ENCODE measurements around the gene ZBTB12. TPM values are rescaled to one million over a fixed set of nuclear protein-coding genes. Genes with fewer than 3 reads are reported as not detected.
"Not testable (repeated sequence)": the region's sequence is repeated elsewhere in the genome, so short reads cannot be mapped to it uniquely, and the experiment has no call there.

ZBTB12 gene, protein sequence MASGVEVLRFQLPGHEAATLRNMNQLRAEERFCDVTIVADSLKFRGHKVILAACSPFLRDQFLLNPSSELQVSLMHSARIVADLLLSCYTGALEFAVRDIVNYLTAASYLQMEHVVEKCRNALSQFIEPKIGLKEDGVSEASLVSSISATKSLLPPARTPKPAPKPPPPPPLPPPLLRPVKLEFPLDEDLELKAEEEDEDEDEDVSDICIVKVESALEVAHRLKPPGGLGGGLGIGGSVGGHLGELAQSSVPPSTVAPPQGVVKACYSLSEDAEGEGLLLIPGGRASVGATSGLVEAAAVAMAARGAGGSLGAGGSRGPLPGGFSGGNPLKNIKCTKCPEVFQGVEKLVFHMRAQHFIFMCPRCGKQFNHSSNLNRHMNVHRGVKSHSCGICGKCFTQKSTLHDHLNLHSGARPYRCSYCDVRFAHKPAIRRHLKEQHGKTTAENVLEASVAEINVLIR
- 10 to 100 TPM; 22.4 to 35.3 (median 26.9) TPM for polyA plus RNA-seq (ENCODE audit: insufficient read length in 4 of 4)

DNA sequence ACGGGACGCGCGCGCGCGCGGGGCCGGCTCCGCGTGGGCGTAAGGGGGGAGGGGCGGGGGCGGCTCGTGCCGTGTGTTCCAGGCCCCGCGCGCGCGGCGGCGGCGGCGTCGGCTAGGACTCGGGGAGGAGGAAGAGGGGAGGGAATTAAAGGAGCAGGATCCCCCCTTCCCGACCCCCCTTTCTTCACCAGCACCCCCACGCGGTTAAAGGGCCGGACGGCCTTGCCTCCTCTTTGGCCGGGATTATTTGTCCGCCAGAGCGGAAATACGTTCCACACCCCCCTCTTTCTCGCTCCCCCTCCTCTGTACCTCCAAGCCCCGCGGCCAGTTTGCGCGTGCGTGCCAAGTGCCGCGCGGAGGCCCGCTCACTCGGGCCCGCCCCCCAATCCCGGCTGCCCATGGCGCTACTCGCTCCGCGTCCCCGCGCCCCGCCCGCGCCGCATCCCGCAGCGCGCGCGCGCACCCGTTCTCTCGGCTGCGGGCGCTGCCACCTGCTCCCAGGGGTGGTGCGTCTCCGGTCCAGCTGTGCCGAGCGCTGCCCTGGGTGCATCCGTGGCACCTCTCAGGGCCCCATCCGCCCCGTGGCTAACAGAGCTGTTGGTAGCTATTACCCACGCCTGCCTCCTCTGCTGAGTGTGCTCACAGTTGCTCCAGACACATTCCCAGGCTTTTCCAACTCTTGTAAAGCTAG, at the start of gene ZBTB12:
ZBTB12 (minus strand) TSS at position 134 of the 691 bp plus-strand sequence. CDS start 781 bp downstream, outside the sequence.
- peak; percentile 93 to 98 (median 96) for DNase-seq (ENCODE audit: low read depth in 4 of 4, low spot score in 2 of 4)

DNA sequence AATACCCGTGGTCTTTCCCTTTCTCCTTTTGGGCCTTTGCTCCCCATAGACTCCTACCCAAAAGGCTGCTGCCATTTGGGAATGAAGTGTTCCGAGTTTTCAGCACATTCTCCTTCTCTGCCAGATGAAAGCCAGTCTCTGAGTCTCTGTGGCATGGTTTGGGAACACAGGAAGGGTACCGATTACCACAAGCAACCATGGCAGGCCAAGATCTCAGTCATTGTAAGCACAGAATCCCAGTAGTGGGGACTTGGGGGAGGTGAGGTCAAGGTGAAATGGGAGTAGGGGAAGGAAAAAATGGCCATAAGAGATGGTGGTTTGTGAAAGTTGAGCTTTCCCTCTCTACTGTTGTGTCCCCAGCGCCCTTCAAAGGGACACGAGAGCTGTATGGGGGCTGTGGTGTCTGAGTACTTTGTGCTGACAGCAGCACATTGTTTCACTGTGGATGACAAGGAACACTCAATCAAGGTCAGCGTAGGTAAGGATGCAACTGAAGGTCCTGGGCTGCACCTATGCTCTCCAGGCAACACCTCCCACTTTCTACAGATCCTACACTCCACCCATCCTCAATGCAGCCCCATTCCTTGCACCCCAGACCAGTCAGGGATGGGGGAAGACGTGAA, 48.2 kb upstream of the ZBTB12 start:
- DNase-seq (ENCODE audit: low read depth in 4 of 4, low spot score in 2 of 4), result no peak

DNA sequence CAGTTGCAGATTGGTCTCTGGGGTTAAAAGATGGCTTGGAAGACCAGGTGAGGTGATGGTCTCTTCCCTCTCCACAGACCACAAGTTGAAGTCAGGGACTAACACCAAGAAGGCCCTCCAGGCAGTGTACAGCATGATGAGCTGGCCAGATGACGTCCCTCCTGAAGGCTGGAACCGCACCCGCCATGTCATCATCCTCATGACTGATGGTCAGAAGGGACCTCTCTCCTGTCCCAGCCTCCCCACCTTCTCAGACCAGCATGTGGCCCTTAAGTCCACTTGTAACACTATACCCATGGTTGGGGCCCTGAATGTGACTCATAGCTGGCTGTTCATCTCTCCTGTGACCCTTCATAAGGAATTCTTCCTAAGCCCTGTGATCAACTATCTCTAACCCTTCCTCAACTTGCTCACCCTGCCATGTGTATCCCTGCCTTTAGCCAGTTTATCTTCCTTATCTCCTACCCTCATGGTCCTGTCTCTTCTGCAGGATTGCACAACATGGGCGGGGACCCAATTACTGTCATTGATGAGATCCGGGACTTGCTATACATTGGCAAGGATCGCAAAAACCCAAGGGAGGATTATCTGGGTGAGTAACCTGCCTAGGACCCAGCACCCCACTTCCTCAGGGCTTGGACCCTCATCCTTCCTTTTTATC, 47.0 kb upstream of the ZBTB12 start:
- DNase-seq (ENCODE audit: low read depth in 4 of 4, low spot score in 2 of 4), result no peak

DNA sequence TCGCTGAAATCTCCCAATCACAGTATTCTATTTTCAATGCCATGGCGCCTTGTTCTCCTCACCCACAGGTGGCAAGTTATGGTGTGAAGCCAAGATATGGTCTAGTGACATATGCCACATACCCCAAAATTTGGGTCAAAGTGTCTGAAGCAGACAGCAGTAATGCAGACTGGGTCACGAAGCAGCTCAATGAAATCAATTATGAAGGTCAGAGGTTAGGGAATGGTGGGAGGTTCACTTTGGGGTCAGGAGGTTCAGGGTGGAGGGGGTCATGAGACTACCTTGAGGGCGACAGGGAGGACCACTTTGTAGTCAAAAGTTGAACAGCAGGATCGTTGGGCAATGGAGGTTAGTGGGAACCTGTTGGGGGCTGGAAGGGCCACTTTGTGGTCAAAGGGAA, 46.4 kb upstream of the ZBTB12 start:
- no peak for DNase-seq (ENCODE audit: low read depth in 4 of 4, low spot score in 2 of 4)

DNA sequence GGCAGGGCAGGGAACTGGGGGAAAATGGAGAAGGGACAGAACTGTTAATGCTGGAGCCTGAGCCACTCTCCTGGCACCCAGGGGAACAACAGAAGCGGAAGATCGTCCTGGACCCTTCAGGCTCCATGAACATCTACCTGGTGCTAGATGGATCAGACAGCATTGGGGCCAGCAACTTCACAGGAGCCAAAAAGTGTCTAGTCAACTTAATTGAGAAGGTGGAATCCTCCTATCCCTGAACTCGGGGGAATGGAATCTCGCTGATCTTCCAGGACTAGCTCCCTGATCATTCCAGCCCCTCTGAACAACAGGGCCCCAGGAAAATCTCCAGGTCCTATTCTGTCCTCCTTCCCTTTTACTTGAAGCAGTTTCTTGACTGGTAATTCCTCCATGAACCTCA, 46.0 kb upstream of the ZBTB12 start:
- DNase-seq (ENCODE audit: low read depth in 4 of 4, low spot score in 2 of 4), result no peak

DNA sequence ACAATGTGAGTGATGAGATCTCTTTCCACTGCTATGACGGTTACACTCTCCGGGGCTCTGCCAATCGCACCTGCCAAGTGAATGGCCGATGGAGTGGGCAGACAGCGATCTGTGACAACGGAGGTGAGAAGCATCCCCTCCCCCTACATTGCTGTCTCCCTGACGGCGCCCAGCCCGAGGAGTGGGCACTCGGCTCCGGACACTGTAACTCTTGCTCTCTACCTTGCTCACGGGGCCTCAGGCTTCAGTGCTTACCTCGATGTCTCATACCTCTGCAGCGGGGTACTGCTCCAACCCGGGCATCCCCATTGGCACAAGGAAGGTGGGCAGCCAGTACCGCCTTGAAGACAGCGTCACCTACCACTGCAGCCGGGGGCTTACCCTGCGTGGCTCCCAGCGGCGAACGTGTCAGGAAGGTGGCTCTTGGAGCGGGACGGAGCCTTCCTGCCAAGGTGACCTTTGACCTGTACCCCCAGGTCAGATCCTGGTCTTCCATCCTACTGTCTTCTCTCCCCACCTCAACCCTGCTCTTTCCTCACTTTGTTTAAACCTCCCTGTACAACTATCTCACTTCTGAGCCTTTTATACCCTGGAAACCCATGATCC, 45.3 kb upstream of the ZBTB12 start:
- no peak for DNase-seq (ENCODE audit: low read depth in 4 of 4, low spot score in 2 of 4)

DNA sequence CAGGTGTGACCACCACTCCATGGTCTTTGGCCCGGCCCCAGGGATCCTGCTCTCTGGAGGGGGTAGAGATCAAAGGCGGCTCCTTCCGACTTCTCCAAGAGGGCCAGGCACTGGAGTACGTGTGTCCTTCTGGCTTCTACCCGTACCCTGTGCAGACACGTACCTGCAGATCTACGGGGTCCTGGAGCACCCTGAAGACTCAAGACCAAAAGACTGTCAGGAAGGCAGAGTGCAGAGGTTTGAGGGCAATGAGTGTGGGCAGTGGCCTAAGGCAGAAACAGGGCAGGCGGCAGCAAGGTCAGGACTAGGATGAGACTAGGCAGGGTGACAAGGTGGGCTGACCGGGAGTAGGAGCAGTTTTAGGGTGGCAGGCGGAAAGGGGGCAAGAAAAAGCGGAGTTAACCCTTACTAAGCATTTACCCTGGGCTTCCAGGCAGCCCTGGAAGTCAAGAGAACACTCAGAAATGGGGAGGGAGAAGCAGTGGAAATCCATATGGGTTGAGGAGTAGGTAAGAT, 44.5 kb upstream of the ZBTB12 start:
- DNase-seq (ENCODE audit: low read depth in 4 of 4, low spot score in 2 of 4), result no peak

DNA sequence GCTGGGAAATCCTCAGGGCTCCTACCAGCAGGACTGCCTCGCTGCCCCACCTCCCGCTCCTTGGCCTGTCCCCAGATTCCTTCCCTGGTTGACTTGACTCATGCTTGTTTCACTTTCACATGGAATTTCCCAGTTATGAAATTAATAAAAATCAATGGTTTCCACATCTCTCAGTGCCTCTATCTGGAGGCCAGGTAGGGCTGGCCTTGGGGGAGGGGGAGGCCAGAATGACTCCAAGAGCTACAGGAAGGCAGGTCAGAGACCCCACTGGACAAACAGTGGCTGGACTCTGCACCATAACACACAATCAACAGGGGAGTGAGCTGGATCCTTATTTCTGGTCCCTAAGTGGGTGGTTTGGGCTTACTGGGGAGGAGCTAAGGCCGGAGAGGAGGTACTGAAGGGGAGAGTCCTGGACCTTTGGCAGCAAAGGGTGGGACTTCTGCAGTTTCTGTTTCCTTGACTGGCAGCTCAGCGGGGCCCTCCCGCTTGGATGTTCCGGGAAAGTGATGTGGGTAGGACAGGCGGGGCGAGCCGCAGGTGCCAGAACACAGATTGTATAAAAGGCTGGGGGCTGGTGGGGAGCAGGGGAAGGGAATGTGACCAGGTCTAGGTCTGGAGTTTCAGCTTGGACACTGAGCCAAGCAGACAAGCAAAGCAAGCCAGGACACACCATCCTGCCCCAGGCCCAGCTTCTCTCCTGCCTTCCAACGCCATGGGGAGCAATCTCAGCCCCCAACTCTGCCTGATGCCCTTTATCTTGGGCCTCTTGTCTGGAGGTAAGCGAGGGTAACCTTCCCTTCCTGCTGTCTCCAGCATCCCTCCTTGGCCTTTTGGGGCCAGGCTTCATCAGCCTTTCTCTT, 43.9 kb upstream of the ZBTB12 start, which contains the start of gene CFB:
CFB (plus strand) TSS at position 589 of the 863 bp plus-strand sequence; CDS start at position 716, 127 bp downstream.
- no peak for DNase-seq (ENCODE audit: low read depth in 4 of 4, low spot score in 2 of 4)

DNA sequence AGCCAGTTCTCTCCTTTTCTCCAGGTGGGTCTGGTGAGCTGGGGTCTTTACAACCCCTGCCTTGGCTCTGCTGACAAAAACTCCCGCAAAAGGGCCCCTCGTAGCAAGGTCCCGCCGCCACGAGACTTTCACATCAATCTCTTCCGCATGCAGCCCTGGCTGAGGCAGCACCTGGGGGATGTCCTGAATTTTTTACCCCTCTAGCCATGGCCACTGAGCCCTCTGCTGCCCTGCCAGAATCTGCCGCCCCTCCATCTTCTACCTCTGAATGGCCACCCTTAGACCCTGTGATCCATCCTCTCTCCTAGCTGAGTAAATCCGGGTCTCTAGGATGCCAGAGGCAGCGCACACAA, 43.2 kb upstream of the ZBTB12 start:
- no peak for DNase-seq (ENCODE audit: low read depth in 4 of 4, low spot score in 2 of 4)

DNA sequence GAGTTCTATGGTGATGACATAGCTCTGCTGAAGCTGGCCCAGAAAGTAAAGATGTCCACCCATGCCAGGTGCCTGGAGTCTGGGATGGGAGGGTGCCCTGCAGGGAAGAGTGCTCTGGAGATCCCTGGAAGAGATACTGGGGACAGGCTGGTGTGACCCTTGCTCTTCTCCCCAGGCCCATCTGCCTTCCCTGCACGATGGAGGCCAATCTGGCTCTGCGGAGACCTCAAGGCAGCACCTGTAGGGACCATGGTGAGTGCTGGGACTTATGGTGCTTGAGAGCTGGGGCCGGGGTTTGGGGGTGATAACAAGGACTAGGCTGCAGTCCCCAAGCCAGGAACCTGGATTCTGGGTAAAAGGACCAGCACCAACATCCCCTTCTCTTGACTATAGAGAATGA, 41.9 kb upstream of the ZBTB12 start:
- DNase-seq (ENCODE audit: low read depth in 4 of 4, low spot score in 2 of 4), result no peak

DNA sequence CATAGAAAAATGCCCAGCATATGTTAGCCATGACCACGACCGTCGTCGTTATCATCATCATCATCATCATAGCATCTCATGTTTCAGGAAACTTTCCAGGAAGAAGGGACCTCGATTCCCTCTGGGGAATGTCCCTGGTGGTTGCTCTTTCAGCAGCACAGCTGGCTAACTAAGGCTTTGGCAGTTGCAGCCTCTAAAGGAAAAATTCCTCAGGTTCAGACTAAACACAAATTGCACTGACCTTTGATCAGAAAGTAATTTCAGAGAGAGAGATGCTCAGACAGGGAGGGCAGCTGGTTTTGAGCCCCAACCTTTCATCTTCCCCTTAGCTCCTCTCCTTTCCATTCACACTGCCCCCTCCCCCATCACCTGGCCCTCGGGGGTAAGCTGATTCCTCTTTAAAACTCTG, 38.4 kb upstream of the ZBTB12 start:
- DNase-seq (ENCODE audit: low read depth in 4 of 4, low spot score in 2 of 4), result no peak

DNA sequence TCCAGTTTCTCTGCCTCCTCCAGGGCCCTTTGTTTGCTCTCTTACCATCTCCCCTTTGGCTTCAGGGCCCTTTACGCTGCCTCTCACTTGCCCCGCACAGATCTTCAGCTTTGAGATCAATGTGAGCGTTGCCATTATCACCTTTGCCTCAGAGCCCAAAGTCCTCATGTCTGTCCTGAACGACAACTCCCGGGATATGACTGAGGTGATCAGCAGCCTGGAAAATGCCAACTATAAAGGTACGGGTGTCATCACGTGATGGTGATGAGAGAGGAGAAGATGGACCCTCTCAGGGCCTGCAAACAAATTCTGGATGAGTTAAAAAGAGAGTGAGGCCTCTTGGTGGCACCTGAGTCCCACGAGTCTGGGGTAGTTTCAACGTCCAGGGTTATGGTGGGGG, 33.9 kb upstream of the ZBTB12 start:
- no peak for DNase-seq (ENCODE audit: low read depth in 4 of 4, low spot score in 2 of 4)

DNA sequence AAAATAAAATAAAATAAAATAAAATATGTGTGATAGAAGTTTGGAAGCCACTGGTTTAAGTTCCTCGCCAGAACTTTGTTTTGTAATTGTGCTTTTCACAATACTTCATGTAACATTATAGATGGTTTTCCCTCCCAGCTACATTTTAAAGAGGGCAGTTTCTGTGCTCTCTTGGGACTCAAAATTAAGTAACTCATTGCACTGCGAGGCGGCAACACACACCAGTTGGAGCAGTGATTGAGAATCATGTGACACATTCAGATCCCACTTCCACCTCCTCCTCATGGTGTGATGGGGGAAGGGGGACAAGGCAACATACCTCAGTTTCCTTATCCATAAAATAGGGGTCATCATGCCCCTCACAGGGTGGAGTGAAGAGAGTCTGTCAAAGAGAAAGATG, 33.1 kb upstream of the ZBTB12 start:
- no peak for DNase-seq (ENCODE audit: low read depth in 4 of 4, low spot score in 2 of 4)

DNA sequence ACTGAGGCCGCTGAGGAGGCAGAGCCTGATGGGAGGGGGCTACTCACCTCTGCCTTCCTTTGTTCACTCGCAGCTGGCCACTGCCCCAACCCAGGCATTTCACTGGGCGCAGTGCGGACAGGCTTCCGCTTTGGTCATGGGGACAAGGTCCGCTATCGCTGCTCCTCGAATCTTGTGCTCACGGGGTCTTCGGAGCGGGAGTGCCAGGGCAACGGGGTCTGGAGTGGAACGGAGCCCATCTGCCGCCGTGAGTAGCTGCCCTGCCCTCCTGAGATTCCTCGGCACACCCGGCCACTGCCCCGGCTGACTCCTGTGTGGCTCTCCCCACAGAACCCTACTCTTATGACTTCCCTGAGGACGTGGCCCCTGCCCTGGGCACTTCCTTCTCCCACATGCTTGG, 31.7 kb upstream of the ZBTB12 start:
- no peak for DNase-seq (ENCODE audit: low read depth in 4 of 4, low spot score in 2 of 4)

DNA sequence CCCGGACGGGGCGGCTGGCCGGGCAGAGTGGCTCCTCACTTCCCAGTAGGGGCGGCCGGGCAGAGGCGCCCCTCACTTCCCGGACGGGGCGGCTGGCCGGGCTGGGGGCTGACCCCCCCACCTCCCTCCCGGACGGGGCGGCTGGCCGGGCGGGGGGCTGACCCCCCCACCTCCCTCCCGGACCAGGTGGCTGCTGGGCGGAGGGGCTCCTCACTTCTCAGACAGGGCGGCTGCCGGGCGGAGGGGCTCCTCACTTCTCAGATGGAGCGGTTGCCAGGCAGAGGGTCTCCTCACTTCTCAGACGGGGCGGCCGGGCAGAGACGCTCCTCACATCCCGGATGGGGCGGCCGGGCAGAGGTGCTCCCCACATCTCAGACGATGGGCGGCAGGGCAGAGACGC, 30.3 kb upstream of the ZBTB12 start:
- not testable (repeated sequence) for DNase-seq (ENCODE audit: low read depth in 4 of 4, low spot score in 2 of 4)

DNA sequence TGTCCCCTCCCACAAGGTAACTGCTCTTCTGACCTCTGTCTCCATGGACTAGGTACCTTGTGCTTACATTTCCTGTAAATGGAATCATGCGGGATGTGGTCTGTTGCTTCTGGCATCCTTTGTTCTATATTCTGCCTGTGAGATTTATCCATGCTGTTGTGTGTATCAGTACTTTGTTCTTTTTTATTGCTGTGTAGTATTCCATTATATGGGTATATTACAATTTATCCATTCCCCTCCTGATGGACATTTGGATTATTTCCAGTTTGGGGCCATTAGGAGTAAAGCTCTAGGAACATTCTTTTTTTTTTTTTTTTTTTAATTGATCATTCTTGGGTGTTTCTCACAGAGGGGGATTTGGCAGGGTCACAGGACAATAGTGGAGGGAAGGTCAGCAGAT, 29.1 kb upstream of the ZBTB12 start:
- DNase-seq (ENCODE audit: low read depth in 4 of 4, low spot score in 2 of 4), result no peak

DNA sequence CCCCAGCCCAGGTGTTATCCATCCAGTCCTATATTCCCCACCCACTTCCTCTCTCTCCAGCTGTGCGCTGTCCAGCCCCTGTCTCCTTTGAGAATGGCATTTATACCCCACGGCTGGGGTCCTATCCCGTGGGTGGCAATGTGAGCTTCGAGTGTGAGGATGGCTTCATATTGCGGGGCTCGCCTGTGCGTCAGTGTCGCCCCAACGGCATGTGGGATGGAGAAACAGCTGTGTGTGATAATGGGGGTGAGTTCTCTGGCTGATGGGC, 26.7 kb upstream of the ZBTB12 start:
- DNase-seq (ENCODE audit: low read depth in 4 of 4, low spot score in 2 of 4), result no peak

DNA sequence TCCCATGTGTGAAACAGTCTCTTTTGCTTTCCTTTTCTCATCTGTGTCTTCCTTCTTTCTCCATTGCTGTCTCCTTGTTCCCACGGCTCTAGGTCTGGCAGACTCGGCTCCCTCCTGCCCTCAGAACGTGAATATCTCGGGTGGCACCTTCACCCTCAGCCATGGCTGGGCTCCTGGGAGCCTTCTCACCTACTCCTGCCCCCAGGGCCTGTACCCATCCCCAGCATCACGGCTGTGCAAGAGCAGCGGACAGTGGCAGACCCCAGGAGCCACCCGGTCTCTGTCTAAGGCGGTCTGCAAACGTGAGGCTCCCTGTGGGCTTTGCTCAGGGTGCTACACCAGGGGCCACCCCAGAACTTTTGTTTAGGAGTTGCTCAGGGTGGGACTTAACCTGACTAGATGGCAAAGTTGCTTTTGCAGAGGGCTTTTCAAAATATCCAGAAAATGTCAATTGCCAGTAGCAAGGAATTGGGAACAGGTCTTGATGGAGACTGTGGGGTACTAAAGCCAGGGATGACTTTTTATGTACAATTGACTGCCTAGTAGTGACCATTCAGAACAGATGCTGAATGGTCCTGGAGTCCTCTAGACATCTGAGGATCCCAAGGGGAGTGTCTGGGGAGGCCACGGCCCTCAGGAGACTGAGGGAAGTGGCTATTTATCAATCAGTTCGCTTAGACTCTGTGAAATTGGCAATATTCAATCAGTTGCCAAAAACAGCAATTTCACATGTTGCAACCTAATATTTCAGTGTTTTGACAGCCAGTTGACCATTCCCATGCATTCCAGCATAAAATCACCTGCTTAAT, 26.2 kb upstream of the ZBTB12 start:
- no peak for DNase-seq (ENCODE audit: low read depth in 4 of 4, low spot score in 2 of 4)

Measured in left renal cortex interstitium (tissue), 4 donors.